H1 (cell line): Measurements from ENCODE around the gene FAM227B.

Experiments
- ATF2 ChIP-seq: IDR thresholded peaks from 2 replicates; pipeline ENCODE4 v1.6.1; 2012; ENCODE audit warnings: low read length, inconsistent platforms
- BRCA1 ChIP-seq: IDR thresholded peaks from 2 replicates; pipeline ENCODE4 v1.6.1; 2012; ENCODE audit warnings: low read depth, low read length, improper control_type of control experiment
- CTCF ChIP-seq, 3 experiments: IDR thresholded peaks; 1 replicate in 2 of 3; 2 replicates in 1 of 3; pipeline versions ENCODE4 v1.5.1 to v1.6.1; 2011; ENCODE audit warnings: low read length in 3 of 3, mild to moderate bottlenecking in 3 of 3, inconsistent platforms in 2 of 3, low read depth in 1 of 3, moderate library complexity in 1 of 3; ENCODE audit not compliant: insufficient read depth in 1 of 3; ENCODE audit errors: control extremely low read depth in 1 of 3
- EGR1 ChIP-seq: IDR thresholded peaks from 2 replicates; pipeline ENCODE4 v1.6.1; 2011; ENCODE audit warnings: low read depth, low read length, borderline replicate concordance
- EP300 ChIP-seq, 2 experiments: IDR thresholded peaks; 1 replicate in 1 of 2; 2 replicates in 1 of 2; pipeline ENCODE4 v1.6.1; 2011 to 2012; ENCODE audit warnings: low read depth in 2 of 2, low read length in 2 of 2, mild to moderate bottlenecking in 2 of 2, borderline replicate concordance in 1 of 2, inconsistent platforms in 1 of 2, moderate library complexity in 1 of 2
- GTF2F1 ChIP-seq: IDR thresholded peaks from 2 replicates; pipeline ENCODE4 v1.6.1; 2012; ENCODE audit warnings: low read depth, low read length, improper control_type of control experiment, borderline replicate concordance
- JUND ChIP-seq: IDR thresholded peaks from 2 replicates; pipeline ENCODE4 v1.6.1; 2011; ENCODE audit warnings: mild to moderate bottlenecking, improper control_type of control experiment, low read length
- MAX ChIP-seq: IDR thresholded peaks from 2 replicates; pipeline ENCODE4 v1.6.1; 2012; ENCODE audit warnings: inconsistent platforms
- POLR2A ChIP-seq, 2 experiments: IDR thresholded peaks; 1 replicate in 1 of 2; 2 replicates in 1 of 2; pipeline ENCODE4 v1.6.1; 2011; ENCODE audit warnings: low read depth in 2 of 2, low read length in 2 of 2, mild to moderate bottlenecking in 2 of 2; ENCODE audit errors: control extremely low read depth in 1 of 2
- POLR2AphosphoS5 ChIP-seq: IDR thresholded peaks from 2 replicates; pipeline ENCODE4 v1.6.1; 2011; ENCODE audit warnings: low read depth, low read length
- YY1 ChIP-seq: IDR thresholded peaks from 2 replicates; pipeline ENCODE4 v1.6.1; 2011; ENCODE audit warnings: low read depth, mild to moderate bottlenecking, low read length

- TF ChIP-seq GTF2F1: no peak
- TF ChIP-seq CTCF (IDR thresholded peaks at IDR 0.05; ENCODE audit: control extremely low read depth in 1 of 3, insufficient read depth in 1 of 3, low read depth in 1 of 3, low read length in 3 of 3): no peak
- TF ChIP-seq POLR2AphosphoS5: no peak
- no peak for TF ChIP-seq POLR2A (IDR thresholded peaks at IDR 0.05; ENCODE audit: control extremely low read depth in 1 of 2, low read depth in 2 of 2, low read length in 2 of 2)
- no peak for TF ChIP-seq EGR1
- TF ChIP-seq JUND: no peak
- TF ChIP-seq EP300 (IDR thresholded peaks at IDR 0.05; ENCODE audit: borderline replicate concordance in 1 of 2, low read depth in 2 of 2, low read length in 2 of 2): no peak
- TF ChIP-seq ATF2: no peak
- no peak for TF ChIP-seq YY1
- no peak for TF ChIP-seq BRCA1
- no peak for TF ChIP-seq MAX
Observed at GRCh38 chr15:49506341-49506740, 114.3 kb downstream of the FAM227B start.
